GM19397 (cell line): ENCODE data around the gene UBE4B.
"Not testable (repeated sequence)": the region's sequence is repeated elsewhere in the genome, so short reads cannot be mapped to it uniquely, and the experiment has no call there.

ENCODE experiments used
- ATAC-seq: cut with Tn5 transposase; IDR thresholded peaks from one replicate; pipeline ENCODE4 v1.9.1; 2021; ENCODE audit warnings: mild to moderate bottlenecking, moderate library complexity; ENCODE audit not compliant: unreplicated experiment

UBE4B gene

GRCh38 chr1:10170239-10170574 lies 137.4 kb downstream of the UBE4B start:
- ATAC-seq = no peak

- ATAC-seq = no peak
Observed at GRCh38 chr1:10171105-10171767, 138.5 kb downstream of the UBE4B start.

GRCh38 chr1:10171995-10172669 lies 139.4 kb downstream of the UBE4B start:
- ATAC-seq = no peak

- no peak for ATAC-seq
Observed at GRCh38 chr1:10173582-10173981, 140.8 kb downstream of the UBE4B start.

- no peak for ATAC-seq
Observed at GRCh38 chr1:10177876-10178275, 145.1 kb downstream of the UBE4B start.

GRCh38 chr1:10178597-10179405 lies 146.0 kb downstream of the UBE4B start:
- no peak for ATAC-seq

- ATAC-seq = no peak
Observed at GRCh38 chr1:10179406-10180091, 146.8 kb downstream of the UBE4B start.

- no peak for ATAC-seq
Observed at GRCh38 chr1:10181154-10181553, 148.4 kb downstream of the UBE4B start.

- no peak for ATAC-seq
Observed at GRCh38 chr1:10185759-10186158, 153.0 kb downstream of the UBE4B start.

GRCh38 chr1:10186331-10187025 lies 153.7 kb downstream of the UBE4B start:
- ATAC-seq = no peak

GRCh38 chr1:10187026-10187334 lies 154.2 kb downstream of the UBE4B start:
- ATAC-seq = no peak

GRCh38 chr1:10188133-10188650 lies 155.4 kb downstream of the UBE4B start:
- ATAC-seq = no peak

- no peak for ATAC-seq
Observed at GRCh38 chr1:10189659-10190058, 156.9 kb downstream of the UBE4B start.

- no peak for ATAC-seq
Observed at GRCh38 chr1:10192263-10192662, 159.5 kb downstream of the UBE4B start.

- ATAC-seq = no peak
Observed at GRCh38 chr1:10193288-10193687, 160.5 kb downstream of the UBE4B start.

- no peak for ATAC-seq
Observed at GRCh38 chr1:10195570-10195969, 162.8 kb downstream of the UBE4B start.

GRCh38 chr1:10196976-10197375 lies 164.2 kb downstream of the UBE4B start:
- no peak for ATAC-seq

- ATAC-seq = no peak
Observed at GRCh38 chr1:10200620-10201019, 167.9 kb downstream of the UBE4B start.

GRCh38 chr1:10204003-10204642 lies 171.4 kb downstream of the UBE4B start:
- no peak for ATAC-seq

GRCh38 chr1:10205206-10205605 lies 172.4 kb downstream of the UBE4B start:
- ATAC-seq = not testable (repeated sequence)
